Fibroblast of lung (primary cell): ENCODE measurements around the gene PMM1. TPM values are rescaled to one million over a fixed set of nuclear protein-coding genes. Genes with fewer than 3 reads are reported as not detected.
"Not testable (repeated sequence)": the region's sequence is repeated elsewhere in the genome, so short reads cannot be mapped to it uniquely, and the experiment has no call there.

Experiments
- DNase-seq, 2 donors: peaks; one replicate each; pipeline versions ENCODE4 v3.0.0 to v3.0.0-alpha.2; 2010; ENCODE audit warnings: low read depth in 2 of 2
- H2AFZ ChIP-seq: 2 replicates; pipeline ENCODE4 v1.5.1; 2012; ENCODE audit warnings: low read length, control low read depth, inconsistent platforms
- H3K27ac ChIP-seq: 2 replicates; pipeline ENCODE4 v1.5.1; 2011; ENCODE audit warnings: low read length, control low read depth; ENCODE audit not compliant: insufficient read depth
- H3K27me3 ChIP-seq: 2 replicates; pipeline ENCODE4 v1.5.1; 2011; ENCODE audit warnings: mild to moderate bottlenecking, low read length; ENCODE audit not compliant: control insufficient read depth, insufficient read depth
- H3K36me3 ChIP-seq: 2 replicates; pipeline ENCODE4 v1.5.1; 2011; ENCODE audit warnings: low read length; ENCODE audit not compliant: control insufficient read depth, insufficient read depth
- H3K4me1 ChIP-seq: 2 replicates; pipeline ENCODE4 v1.5.1; 2011; ENCODE audit warnings: low read length; ENCODE audit not compliant: control insufficient read depth, insufficient read depth; ENCODE audit errors: extremely low read depth
- H3K4me2 ChIP-seq: 2 replicates; pipeline ENCODE4 v1.5.1; 2011; ENCODE audit warnings: low read length, control low read depth; ENCODE audit not compliant: insufficient read depth; ENCODE audit errors: extremely low read depth
- H3K4me3 ChIP-seq, 4 experiments: fragments of 200-600 bp in 1 of 4; sonication (generic) in 1 of 4; replicated peaks in 1 of 4; 2 replicates each; pipeline ENCODE4 v1.5.1; 2011 to 2016; ENCODE audit warnings: low read length in 4 of 4, low read depth in 3 of 4, mild to moderate bottlenecking in 3 of 4, control low read depth in 2 of 4, inconsistent platforms in 1 of 4, mixed read lengths in 1 of 4; ENCODE audit not compliant: insufficient read depth in 1 of 4; ENCODE audit errors: control extremely low read depth in 1 of 4
- H3K79me2 ChIP-seq: 2 replicates; pipeline ENCODE4 v1.5.1; 2012; ENCODE audit warnings: mild to moderate bottlenecking, low read length, inconsistent platforms; ENCODE audit not compliant: control insufficient read depth, insufficient read depth
- H3K9ac ChIP-seq: 2 replicates; pipeline ENCODE4 v1.5.1; 2011; ENCODE audit warnings: mild to moderate bottlenecking, low read length, control low read depth; ENCODE audit not compliant: insufficient read depth
- H3K9me3 ChIP-seq: 2 replicates; pipeline ENCODE4 v1.5.1; 2012; ENCODE audit warnings: low read depth, low read length; ENCODE audit not compliant: control insufficient read depth, insufficient read depth
- H4K20me1 ChIP-seq: 2 replicates; pipeline ENCODE4 v1.5.1; 2011; ENCODE audit warnings: low read length; ENCODE audit not compliant: control insufficient read depth, insufficient read depth; ENCODE audit errors: extremely low read depth
- CTCF ChIP-seq, 2 donors: IDR thresholded peaks in 1 of 2; conservative IDR thresholded peaks in 1 of 2; 1 replicate in 1 of 2; 2 replicates in 1 of 2; pipeline ENCODE4 v1.5.1; 2011 to 2012; ENCODE audit warnings: low read length in 2 of 2, control low read depth in 1 of 2, inconsistent platforms in 1 of 2, low read depth in 1 of 2, mild to moderate bottlenecking in 1 of 2
- EZH2 ChIP-seq: IDR thresholded peaks from 2 replicates; pipeline ENCODE4 v1.5.1; 2012; ENCODE audit warnings: low read length, control low read depth, mild to moderate bottlenecking; ENCODE audit errors: missing control alignments
- polyA minus RNA-seq: library from RNA; depleted of rRNA, polyadenylated mRNA; stranded (reverse); fragments of >200 nt; gene quantifications from 2 replicates; pipeline ENCODE4 v1.2.3, GENCODE V29; 2011; ENCODE audit warnings: low replicate concordance
- polyA plus RNA-seq, 2 donors: library from polyadenylated mRNA; depleted of rRNA in 1 of 2; stranded (reverse) in 1 of 2; unstranded in 1 of 2; fragments of >200 nt; gene quantifications; 2 replicates each; pipeline ENCODE4 v1.2.1, GENCODE V29; 2011 to 2012; ENCODE audit warnings: missing spikeins in 1 of 2
- total RNA-seq: library from RNA; depleted of rRNA; stranded (reverse); fragments of >200 nt; gene quantifications from 2 replicates; pipeline ENCODE4 v1.2.1, GENCODE V29; 2014

PMM1 gene
- total RNA-seq = 26.2 and 32.4 TPM in 2 replicates
- 73.0 and 110 TPM in 2 replicates for polyA plus RNA-seq
- 79.3 and 106 TPM in 2 replicates for polyA plus RNA-seq (2012)
- polyA minus RNA-seq = 58.3 and 100 TPM in 2 replicates

- no peaks in the 10 kb centered on the region for H4K20me1 ChIP-seq
- no peaks in the 10 kb centered on the region for H3K27me3 ChIP-seq
- peaks cover 5% of the 10 kb centered on the region for H3K4me1 ChIP-seq
- TF ChIP-seq EZH2 = no peak
- no peak for TF ChIP-seq CTCF (conservative IDR thresholded peaks at IDR 0.05 in 1 of 2, IDR thresholded peaks at IDR 0.05 in 1 of 2; ENCODE audit: low read depth in 1 of 2, low read length in 2 of 2)
- peak within 1 kb of the TSS; percentile 93 for H3K9ac ChIP-seq
- H3K9me3 ChIP-seq = no peaks in the 10 kb centered on the region
- H3K4me3 ChIP-seq = peak within 1 kb of the TSS; percentile 88 to 98 (median 94)
- peak; percentile 99 for DNase-seq
- H3K4me2 ChIP-seq = peak within 1 kb of the TSS; percentile 99
- peaks cover 31% of the 10 kb centered on the region for H3K79me2 ChIP-seq
- H3K36me3 ChIP-seq = peaks cover 8% of the 10 kb centered on the region
- H3K27ac ChIP-seq = peak within 1 kb of the TSS; percentile 86
- H2AFZ ChIP-seq = peak within 1 kb of the TSS; percentile 84
Observed at GRCh38 chr22:41589391-41590241, at the start of gene PMM1. TSS of gene PMM1 (minus strand) at chr22:41589840. CDS start at chr22:41589805, 35 bp downstream.

- H2AFZ ChIP-seq = no peak overlapping the region
- no peaks in the 10 kb centered on the region for H3K9me3 ChIP-seq
- no peak overlapping the region for H3K9ac ChIP-seq
- H3K27ac ChIP-seq = no peak overlapping the region
- H3K79me2 ChIP-seq = peaks cover 9% of the 10 kb centered on the region
- peaks cover 17% of the 10 kb centered on the region for H3K36me3 ChIP-seq
- H3K27me3 ChIP-seq = no peaks in the 10 kb centered on the region
- peaks cover 3% of the 10 kb centered on the region for H4K20me1 ChIP-seq
- no peak for DNase-seq
- TF ChIP-seq EZH2 = no peak
- TF ChIP-seq CTCF (conservative IDR thresholded peaks at IDR 0.05 in 1 of 2, IDR thresholded peaks at IDR 0.05 in 1 of 2; ENCODE audit: low read depth in 1 of 2, low read length in 2 of 2) = no peak
- no peak overlapping the region for H3K4me3 ChIP-seq
- peaks cover 3% of the 10 kb centered on the region for H3K4me1 ChIP-seq
- no peak overlapping the region for H3K4me2 ChIP-seq
Observed at GRCh38 chr22:41638748-41639147, 49.1 kb upstream of the PMM1 start.

- no peak for TF ChIP-seq CTCF (conservative IDR thresholded peaks at IDR 0.05 in 1 of 2, IDR thresholded peaks at IDR 0.05 in 1 of 2; ENCODE audit: low read depth in 1 of 2, low read length in 2 of 2)
- TF ChIP-seq EZH2 = no peak
- H4K20me1 ChIP-seq = peaks cover 3% of the 10 kb centered on the region
- H3K4me3 ChIP-seq = no peak overlapping the region
- H3K36me3 ChIP-seq = peaks cover 14% of the 10 kb centered on the region
- H2AFZ ChIP-seq = no peak overlapping the region
- no peak overlapping the region for H3K4me2 ChIP-seq
- no peaks in the 10 kb centered on the region for H3K9me3 ChIP-seq
- H3K9ac ChIP-seq = no peak overlapping the region
- H3K27me3 ChIP-seq = no peaks in the 10 kb centered on the region
- no peak overlapping the region for H3K27ac ChIP-seq
- no peak for DNase-seq
- H3K79me2 ChIP-seq = peaks cover 9% of the 10 kb centered on the region
- H3K4me1 ChIP-seq = peaks cover 3% of the 10 kb centered on the region
Observed at GRCh38 chr22:41638124-41638523, 48.5 kb upstream of the PMM1 start.

GRCh38 chr22:41637623-41638022 lies 48.0 kb upstream of the PMM1 start:
- H3K36me3 ChIP-seq = peaks cover 14% of the 10 kb centered on the region
- H3K4me1 ChIP-seq, H3K4me3 ChIP-seq, H2AFZ ChIP-seq, H3K27me3 ChIP-seq, H3K79me2 ChIP-seq, H3K27ac ChIP-seq, DNase-seq, H3K9me3 ChIP-seq, H3K9ac ChIP-seq, H3K4me2 ChIP-seq, H4K20me1 ChIP-seq: not testable (repeated sequence)
